Activated CD8-positive, alpha-beta T cell treated with anti-CD3 and anti-CD28 coated beads for 36 hours (primary cell): ENCODE measurements around the gene CXCR6. TPM values are rescaled to one million over a fixed set of nuclear protein-coding genes. Genes with fewer than 3 reads are reported as not detected.

Experiments used
- ATAC-seq: fragments of 200-7000 bp; cut with Tn5 transposase; one replicate; pipeline ENCODE4 v1.10.0; 2021; ENCODE audit warnings: mild to moderate bottlenecking, moderate library complexity
- CTCF ChIA-PET: fragments of 350-600 bp; sonication (Branson Sonifier 250); formaldehyde crosslinking; loops from one replicate; lab custom pipeline; 2021; ENCODE audit warnings: antibody characterized with exemption; lab: Charles Lee
- POLR2A ChIA-PET: fragments of 350-600 bp; sonication (Branson Sonifier 250); formaldehyde crosslinking; loops from one replicate; lab custom pipeline; 2021; ENCODE audit warnings: antibody characterized with exemption; lab: Charles Lee
- DNase-seq: peaks from one replicate; pipeline ENCODE4 v3.0.0-alpha.2; 2020
- H3K27ac Mint-ChIP-seq: one replicate; pipeline ENCODE4 v1.8.0; 2021; ENCODE audit warnings: mild to moderate bottlenecking, mixed read lengths
- H3K27me3 Mint-ChIP-seq: one replicate; pipeline ENCODE4 v1.8.0; 2021; ENCODE audit warnings: mixed read lengths
- H3K36me3 Mint-ChIP-seq: one replicate; pipeline ENCODE4 v1.8.0; 2021; ENCODE audit warnings: low read depth, mixed read lengths
- H3K4me1 Mint-ChIP-seq: one replicate; pipeline ENCODE4 v1.8.0; 2021; ENCODE audit warnings: low read depth, mixed read lengths
- H3K4me3 Mint-ChIP-seq: one replicate; pipeline ENCODE4 v1.8.0; 2021; ENCODE audit warnings: mild to moderate bottlenecking, moderate library complexity, mixed read lengths
- H3K9me3 Mint-ChIP-seq: one replicate; pipeline ENCODE4 v1.8.0; 2021; ENCODE audit warnings: mixed read lengths
- CTCF ChIP-seq: fragments of 200-600 bp; IDR thresholded peaks from one replicate; pipeline ENCODE4 v1.8.0; 2022; ENCODE audit warnings: antibody characterized with exemption, mild to moderate bottlenecking
- intact Hi-C: fragments of 100-400 bp; cut with micrococcal nuclease; formaldehyde crosslinking; loops from one replicate; pipeline ENCODE4 v1.10.0; 2022
- total RNA-seq, 2 experiments: library from RNA; stranded (reverse); gene quantifications; one replicate each; pipeline ENCODE4 v1.2.3, GENCODE V29; 2021

CXCR6 gene
- total RNA-seq, 2 experiments from 2014 or later = 3.2 to 3.4 TPM

GRCh38 chr3:45997942-45998341 lies 54.7 kb downstream of the CXCR6 start:
- Mint-ChIP-seq H3K27me3 (peaks cover 4% of the 10 kb centered on the region), H3K4me1 (peaks cover 28% of the 10 kb centered on the region), H3K36me3 (peaks cover 7% of the 10 kb centered on the region), H3K9me3 (no peaks in the 10 kb centered on the region), H3K27ac (no peak overlapping the region), H3K4me3 (no peak overlapping the region)
- ChIA-PET CTCF (interaction anchor here (1.0 to 1.8 kb wide), 4 partner anchors 12 to 80 kb away, joined by 3 to 7 read pairs (median 5); no protein-coding TSS in a partner anchor), POLR2A (interaction anchor here (1.1 to 7.3 kb wide), 2 partner anchors 9 to 16 kb away, joined by 3 to 61 read pairs; no protein-coding TSS in a partner anchor)
- ATAC-seq (no peak), DNase-seq (no peak)
- intact Hi-C loops = no loop called here
- TF ChIP-seq CTCF = no peak

Other genes starting within 250 kb of the CXCR6 start
- gene SLC6A20, start 146.9 kb upstream of the CXCR6 start, total RNA-seq = not detected
- 1 to 10 TPM; 4.7 TPM for gene LZTFL1, start 101.3 kb upstream of the CXCR6 start, total RNA-seq
- gene CCR9, start 56.9 kb upstream of the CXCR6 start, total RNA-seq = under 1 TPM; 0.20 TPM
- 10 to 100 TPM; 14.1 to 14.5 TPM for gene FYCO1, start 52.4 kb downstream of the CXCR6 start, total RNA-seq
- not detected for gene XCR1, start 84.0 kb downstream of the CXCR6 start, total RNA-seq